ENCODE data around the gene PARVA.

The PARVA gene

GRCh38 chr11:12524865-12525264, 147.5 kb downstream of the PARVA start:
- no peak for DNase-seq (ENCODE audit: low read depth in 2 of 2, low spot score in 1 of 2)

GRCh38 chr11:12525466-12526055, 148.2 kb downstream of the PARVA start:
- DNase-seq (ENCODE audit: low read depth in 2 of 2, low spot score in 1 of 2): no peak

GRCh38 chr11:12526789-12527188, 149.4 kb downstream of the PARVA start:
- DNase-seq (ENCODE audit: low read depth in 2 of 2, low spot score in 1 of 2): no peak

GRCh38 chr11:12528487-12528886, 151.1 kb downstream of the PARVA start:
- DNase-seq (ENCODE audit: low read depth in 2 of 2, low spot score in 1 of 2): no peak

- no peak for DNase-seq (ENCODE audit: low read depth in 2 of 2, low spot score in 1 of 2)
Observed at GRCh38 chr11:12529041-12529440, 151.7 kb downstream of the PARVA start.

GRCh38 chr11:12529793-12530192, 152.4 kb downstream of the PARVA start:
- no peak for DNase-seq (ENCODE audit: low read depth in 2 of 2, low spot score in 1 of 2)

- DNase-seq (ENCODE audit: low read depth in 2 of 2, low spot score in 1 of 2): no peak
Observed at GRCh38 chr11:12531020-12531419, 153.6 kb downstream of the PARVA start.

- DNase-seq (ENCODE audit: low read depth in 2 of 2, low spot score in 1 of 2): no peak
Observed at GRCh38 chr11:12531681-12532080, 154.3 kb downstream of the PARVA start.

- no peak for DNase-seq (ENCODE audit: low read depth in 2 of 2, low spot score in 1 of 2)
Observed at GRCh38 chr11:12532580-12532979, 155.2 kb downstream of the PARVA start.

GRCh38 chr11:12534549-12534948, 157.2 kb downstream of the PARVA start:
- DNase-seq (ENCODE audit: low read depth in 2 of 2, low spot score in 1 of 2): no peak

GRCh38 chr11:12535321-12535720, 157.9 kb downstream of the PARVA start:
- DNase-seq (ENCODE audit: low read depth in 2 of 2, low spot score in 1 of 2): no peak

GRCh38 chr11:12536566-12536965, 159.2 kb downstream of the PARVA start:
- no peak for DNase-seq (ENCODE audit: low read depth in 2 of 2, low spot score in 1 of 2)

- DNase-seq (ENCODE audit: low read depth in 2 of 2, low spot score in 1 of 2): no peak
Observed at GRCh38 chr11:12537778-12538401, 160.5 kb downstream of the PARVA start.

- no peak for DNase-seq (ENCODE audit: low read depth in 2 of 2, low spot score in 1 of 2)
Observed at GRCh38 chr11:12538889-12539421, 161.6 kb downstream of the PARVA start.

GRCh38 chr11:12539572-12539971, 162.2 kb downstream of the PARVA start:
- no peak for DNase-seq (ENCODE audit: low read depth in 2 of 2, low spot score in 1 of 2)

GRCh38 chr11:12540075-12540680, 162.8 kb downstream of the PARVA start:
- DNase-seq (ENCODE audit: low read depth in 2 of 2, low spot score in 1 of 2): no peak

GRCh38 chr11:12540913-12541582, 163.7 kb downstream of the PARVA start:
- DNase-seq (ENCODE audit: low read depth in 2 of 2, low spot score in 1 of 2): no peak

- no peak for DNase-seq (ENCODE audit: low read depth in 2 of 2, low spot score in 1 of 2)
Observed at GRCh38 chr11:12541583-12542151, 164.3 kb downstream of the PARVA start.

- DNase-seq (ENCODE audit: low read depth in 2 of 2, low spot score in 1 of 2): no peak
Observed at GRCh38 chr11:12542186-12542935, 165.0 kb downstream of the PARVA start.

GRCh38 chr11:12543596-12544415, 166.4 kb downstream of the PARVA start:
- no peak for DNase-seq (ENCODE audit: low read depth in 2 of 2, low spot score in 1 of 2)

Measured in stimulated activated CD8-positive, alpha-beta memory T cell treated with anti-CD3 and anti-CD28 coated beads, Interleukin-4, amount 100 ng/mL, for 1 hour (primary cell).